Astrocyte (in vitro differentiated cells and primary cell): ENCODE measurements around the gene NDUFA6. TPM values are rescaled to one million over a fixed set of nuclear protein-coding genes. Genes with fewer than 3 reads are reported as not detected.

Source experiments
- DNase-seq: peaks from one replicate; pipeline ENCODE4 v3.0.0-alpha.2; 2010; ENCODE audit warnings: low read depth
- FAIRE-seq: peaks from 2 replicates; lab custom pipeline; 2011; peaks lifted over from hg19 to GRCh38; lab: Jason Lieb, UNC
- H2AFZ ChIP-seq: 2 replicates; pipeline ENCODE4 v1.6.0; 2012; ENCODE audit warnings: low read depth, low read length, inconsistent platforms
- H3K27ac ChIP-seq: 2 replicates; pipeline ENCODE4 v1.5.1; 2011; ENCODE audit warnings: low read depth, low read length, inconsistent platforms
- H3K27me3 ChIP-seq: 2 replicates; pipeline ENCODE4 v1.6.0; 2011; ENCODE audit warnings: low read length, inconsistent platforms; ENCODE audit not compliant: insufficient read depth
- H3K36me3 ChIP-seq: 2 replicates; pipeline ENCODE4 v1.5.1; 2011; ENCODE audit warnings: low read length, inconsistent platforms; ENCODE audit not compliant: insufficient read depth
- H3K4me1 ChIP-seq: 2 replicates; pipeline ENCODE4 v1.5.1; 2011; ENCODE audit warnings: low read length, inconsistent platforms; ENCODE audit not compliant: insufficient read depth
- H3K4me2 ChIP-seq: 2 replicates; pipeline ENCODE4 v1.6.0; 2012; ENCODE audit warnings: low read length, inconsistent platforms
- H3K4me3 ChIP-seq: 2 replicates; pipeline ENCODE4 v1.5.1; 2011; ENCODE audit warnings: low read depth, mild to moderate bottlenecking, low read length, inconsistent platforms; ENCODE audit not compliant: insufficient read depth
- H3K79me2 ChIP-seq: 2 replicates; pipeline ENCODE4 v1.6.0; 2012; ENCODE audit warnings: mild to moderate bottlenecking, low read length, inconsistent platforms; ENCODE audit not compliant: insufficient read depth
- H3K9ac ChIP-seq: 2 replicates; pipeline ENCODE4 v1.6.0; 2012; ENCODE audit warnings: mild to moderate bottlenecking, low read length, inconsistent platforms
- H3K9me3 ChIP-seq: 2 replicates; pipeline ENCODE4 v1.5.1; 2012; ENCODE audit warnings: low read depth, mild to moderate bottlenecking, low read length, inconsistent platforms; ENCODE audit not compliant: insufficient read depth
- H4K20me1 ChIP-seq: 2 replicates; pipeline ENCODE4 v1.6.0; 2012; ENCODE audit warnings: low read length, inconsistent platforms; ENCODE audit not compliant: insufficient read depth
- H3K27ac Mint-ChIP-seq: one replicate; pipeline ENCODE4 v1.8.0; 2021; ENCODE audit warnings: mild to moderate bottlenecking, mixed read lengths; ENCODE audit not compliant: unreplicated experiment
- H3K27me3 Mint-ChIP-seq: one replicate; pipeline ENCODE4 v1.8.0; 2021; ENCODE audit warnings: low read depth, mixed read lengths; ENCODE audit not compliant: unreplicated experiment
- H3K36me3 Mint-ChIP-seq: one replicate; pipeline ENCODE4 v1.8.0; 2021; ENCODE audit warnings: low read depth, mixed read lengths; ENCODE audit not compliant: unreplicated experiment
- H3K4me1 Mint-ChIP-seq: one replicate; pipeline ENCODE4 v1.8.0; 2021; ENCODE audit warnings: low read depth, mixed read lengths; ENCODE audit not compliant: unreplicated experiment
- H3K4me3 Mint-ChIP-seq: one replicate; pipeline ENCODE4 v1.8.0; 2021; ENCODE audit warnings: mild to moderate bottlenecking, moderate library complexity, mixed read lengths; ENCODE audit not compliant: unreplicated experiment
- H3K9me3 Mint-ChIP-seq: one replicate; pipeline ENCODE4 v1.8.0; 2021; ENCODE audit warnings: mild to moderate bottlenecking, mixed read lengths; ENCODE audit not compliant: unreplicated experiment
- CTCF ChIP-seq: IDR thresholded peaks from 2 replicates; pipeline ENCODE4 v1.5.1; 2011; ENCODE audit warnings: low read depth, mild to moderate bottlenecking, inconsistent platforms, low read length, moderate library complexity; ENCODE audit not compliant: insufficient read depth
- EZH2 ChIP-seq: IDR thresholded peaks from 2 replicates; pipeline ENCODE4 v1.6.1; 2012; ENCODE audit warnings: mild to moderate bottlenecking, low read length, inconsistent platforms; ENCODE audit not compliant: insufficient read depth
- total RNA-seq: library from RNA; stranded (reverse); gene quantifications from 2 replicates; pipeline ENCODE4 v1.2.1, GENCODE V29; 2021

The NDUFA6 gene
- total RNA-seq, 1 donor from 2014 or later, result 58.6 TPM

DNA sequence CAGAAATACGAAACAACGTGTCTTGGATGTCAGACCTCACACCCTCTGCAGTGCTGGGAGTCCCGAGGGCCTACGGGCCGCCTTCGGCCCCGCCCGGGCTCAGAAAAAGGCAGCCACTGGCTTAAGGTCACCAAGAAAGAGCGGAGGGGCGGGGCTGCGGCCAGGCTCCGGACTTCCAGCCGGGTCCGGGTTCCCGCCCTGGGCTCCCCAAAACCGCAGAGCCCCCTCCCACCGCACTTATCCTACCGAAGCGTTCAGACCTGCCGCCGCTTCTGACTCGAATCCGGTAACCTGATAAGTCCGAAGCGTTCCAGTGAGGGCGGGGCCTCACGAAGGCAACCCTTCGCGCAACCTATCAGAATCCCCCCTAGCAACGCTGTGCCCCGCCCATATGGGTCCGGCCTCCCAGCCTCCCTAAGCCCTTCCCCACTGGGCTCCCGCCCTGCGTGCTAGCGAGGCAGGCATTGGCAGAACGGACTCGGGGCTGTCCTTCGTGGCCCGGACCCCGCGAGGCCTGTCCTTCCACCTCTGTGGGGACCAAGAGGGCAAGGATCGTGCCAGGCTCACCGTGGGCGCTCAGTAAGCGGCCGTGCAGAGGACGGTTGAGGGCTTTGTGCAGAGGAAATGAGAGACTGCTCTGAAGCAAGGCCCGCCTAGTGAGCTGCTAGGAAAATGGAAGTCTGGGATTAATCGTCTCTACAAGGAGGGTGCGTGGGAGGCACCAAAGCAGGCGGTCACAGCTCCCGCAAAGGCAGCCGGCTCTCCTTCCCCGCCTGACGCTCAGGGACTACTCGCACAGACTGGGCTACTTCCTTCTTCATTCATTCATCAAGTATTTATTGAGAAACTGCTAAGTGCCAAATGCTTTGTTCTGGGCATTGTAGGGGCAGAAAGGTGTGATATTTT lies 19.8 kb downstream of the NDUFA6 start, which contains the start of gene NAGA:
Gene NAGA (minus strand): TSS at position 296 of the 906 bp plus-strand sequence. CDS start 515 bp downstream, outside the sequence.
- H3K9ac ChIP-seq, result peak within 1 kb of the TSS; percentile 79
- H3K27ac ChIP-seq, result peak within 1 kb of the TSS; percentile 68
- H3K27me3 Mint-ChIP-seq, result no peaks in the 10 kb centered on the region
- no peaks in the 10 kb centered on the region for H3K9me3 ChIP-seq
- peak within 1 kb of the TSS; percentile 47 for H3K27ac Mint-ChIP-seq
- peak within 1 kb of the TSS; percentile 65 for H3K4me3 ChIP-seq
- DNase-seq, result peak; percentile 95
- H3K4me1 ChIP-seq, result peaks cover 20% of the 10 kb centered on the region
- H3K4me2 ChIP-seq, result peak within 1 kb of the TSS; percentile 94
- H3K4me3 Mint-ChIP-seq, result peak within 1 kb of the TSS; percentile 84
- TF ChIP-seq EZH2 (no peak), CTCF (no peak)
- H3K27me3 ChIP-seq, result no peaks in the 10 kb centered on the region
- peaks cover 9% of the 10 kb centered on the region for H3K36me3 Mint-ChIP-seq
- peaks cover 14% of the 10 kb centered on the region for H3K79me2 ChIP-seq
- no peaks in the 10 kb centered on the region for H3K4me1 Mint-ChIP-seq
- H4K20me1 ChIP-seq, result no peaks in the 10 kb centered on the region
- FAIRE-seq, result peak; percentile 96
- peaks cover 13% of the 10 kb centered on the region for H3K9me3 Mint-ChIP-seq
- H2AFZ ChIP-seq, result peak within 1 kb of the TSS; percentile 96
- H3K36me3 ChIP-seq, result no peaks in the 10 kb centered on the region

DNA sequence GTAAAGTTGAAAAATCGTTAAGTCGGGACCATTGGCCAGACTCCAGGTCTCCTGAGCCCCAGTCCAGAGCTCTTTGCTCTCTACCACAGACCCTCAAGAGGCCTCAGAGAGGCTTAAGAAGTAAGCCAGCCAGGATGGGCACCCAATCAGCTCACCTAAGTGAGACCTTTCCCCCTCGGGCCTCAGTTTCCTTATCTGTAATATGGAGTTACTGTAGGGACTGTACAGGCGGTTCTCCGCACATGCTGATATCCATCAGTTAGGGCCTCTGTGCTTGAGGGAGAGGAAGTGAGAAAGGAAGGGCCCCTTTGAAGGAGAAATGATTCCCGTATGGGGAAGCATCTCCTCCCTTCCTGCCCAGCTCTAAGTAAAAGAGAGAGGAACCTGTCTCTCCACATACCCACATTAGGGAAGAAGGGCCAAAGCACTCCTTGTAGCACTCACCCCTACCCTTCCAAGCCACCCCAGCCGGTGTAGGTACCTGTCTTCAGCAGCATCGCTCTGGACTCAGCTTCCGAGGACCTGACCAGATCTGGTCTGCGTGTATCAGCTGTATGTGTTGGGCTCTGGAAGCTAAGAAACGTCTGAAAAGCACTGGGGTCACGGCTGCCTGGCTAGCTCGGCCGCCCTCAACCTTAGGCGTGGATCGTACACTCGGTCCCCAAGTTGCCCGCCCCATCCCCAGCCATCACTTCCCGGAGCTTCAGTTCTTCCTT lies 20.6 kb downstream of the NDUFA6 start:
- TF ChIP-seq CTCF (no peak), EZH2 (no peak)
- Histone ChIP-seq H3K36me3 (no peaks in the 10 kb centered on the region), H4K20me1 (no peaks in the 10 kb centered on the region), H3K79me2 (peaks cover 8% of the 10 kb centered on the region), H3K27me3 (no peaks in the 10 kb centered on the region), H3K4me3 (peak overlapping the region; percentile 65), H2AFZ (peak overlapping the region; percentile 96), H3K9me3 (no peaks in the 10 kb centered on the region), H3K4me1 (peaks cover 18% of the 10 kb centered on the region), H3K9ac (peak overlapping the region; percentile 79), H3K4me2 (peak overlapping the region; percentile 94), H3K27ac (peak overlapping the region; percentile 68)
- peak overlapping the region; percentile 84 for H3K4me3 Mint-ChIP-seq
- H3K9me3 Mint-ChIP-seq, result peaks cover 8% of the 10 kb centered on the region
- no peaks in the 10 kb centered on the region for H3K27me3 Mint-ChIP-seq
- H3K4me1 Mint-ChIP-seq, result no peaks in the 10 kb centered on the region
- DNase-seq, result no peak
- H3K36me3 Mint-ChIP-seq, result peaks cover 11% of the 10 kb centered on the region
- no peak overlapping the region for H3K27ac Mint-ChIP-seq
- FAIRE-seq, result no peak
